HepG2 (cell line): ENCODE measurements around the gene TBX5. TPM values are rescaled to one million over a fixed set of nuclear protein-coding genes. Genes with fewer than 3 reads are reported as not detected.

Experiments
- ATAC-seq: fragments of 200-7000 bp; cut with Tn5 transposase; 3 replicates; pipeline ENCODE4 v1.9.1; 2020; ENCODE audit warnings: mild to moderate bottlenecking, moderate library complexity
- BruUV-seq: library from RNA; stranded (reverse); fragments of 400-500 nt; replicated peaks from 2 replicates; lab custom pipeline; 2021; lab: Mats Ljungman, UMichigan
- CTCF ChIA-PET: fragments of 300-600 bp; formaldehyde crosslinking; extraction: SDS; loops from one replicate; lab custom pipeline; 2021; ENCODE audit warnings: low total read pairs, inconsistent platforms, low intra/inter-chr PET ratio; lab: Yijun Ruan, JAX
- POLR2A ChIA-PET: fragments of 350-600 bp; sonication (Branson Sonifier 250); formaldehyde crosslinking; loops from one replicate; lab custom pipeline; 2020; ENCODE audit warnings: antibody characterized with exemption, inconsistent platforms; lab: Yijun Ruan, JAX
- DNase-seq: peaks from one replicate; pipeline ENCODE4 v3.0.0-alpha.2; 2015; ENCODE audit warnings: low spot score
- FAIRE-seq: peaks from 3 replicates; lab custom pipeline; 2011; peaks lifted over from hg19 to GRCh38; lab: Jason Lieb, UNC
- H2AFZ ChIP-seq: one replicate; pipeline ENCODE4 v1.6.1; 2011; ENCODE audit warnings: low read length, inconsistent platforms
- H3K27ac ChIP-seq: fragments of 300-600 bp; 3 replicates; pipeline ENCODE4 v1.8.0; 2011; ENCODE audit warnings: mixed run types, mild to moderate bottlenecking, mixed read lengths, low read length, inconsistent platforms; ENCODE audit not compliant: insufficient read depth; ENCODE audit errors: extremely low read length
- H3K27me3 ChIP-seq, 2 experiments: fragments of 200-600 bp in 1 of 2; 2 replicates in 1 of 2; 3 replicates in 1 of 2; pipeline versions ENCODE4 v1.6.0 to v1.8.0; 2011; ENCODE audit warnings: low read length in 2 of 2, mild to moderate bottlenecking in 2 of 2, moderate library complexity in 2 of 2, inconsistent platforms in 1 of 2; ENCODE audit not compliant: insufficient read depth in 2 of 2, control insufficient read depth in 1 of 2
- H3K36me3 ChIP-seq, 2 experiments: fragments of 200-600 bp in 1 of 2; replicated peaks in 1 of 2; 2 replicates in 1 of 2; 3 replicates in 1 of 2; pipeline versions ENCODE4 v1.5.1 to v1.8.0; 2011; ENCODE audit warnings: low read length in 2 of 2, inconsistent platforms in 1 of 2; ENCODE audit not compliant: insufficient read depth in 2 of 2, control insufficient read depth in 1 of 2
- H3K4me1 ChIP-seq: 2 replicates; pipeline ENCODE4 v1.5.1; 2012; ENCODE audit warnings: low read length, inconsistent platforms; ENCODE audit not compliant: insufficient read depth
- H3K4me2 ChIP-seq: 2 replicates; pipeline ENCODE4 v1.6.0; 2011; ENCODE audit warnings: low read depth, low read length, inconsistent platforms
- H3K4me3 ChIP-seq, 3 experiments: fragments of 200-600 bp in 1 of 3; sonication (generic), shearing (Covaris generic) in 1 of 3; replicated peaks in 1 of 3; 2 replicates each; pipeline ENCODE4 v1.5.1; 2011 to 2016; ENCODE audit warnings: low read length in 3 of 3, inconsistent platforms in 2 of 3, low read depth in 2 of 3, mild to moderate bottlenecking in 2 of 3, control low read depth in 1 of 3, mixed read lengths in 1 of 3; ENCODE audit not compliant: insufficient read depth in 1 of 3
- H3K79me2 ChIP-seq: one replicate; pipeline ENCODE4 v1.6.1; 2011; ENCODE audit warnings: low read length, inconsistent platforms; ENCODE audit not compliant: insufficient read depth
- H3K9ac ChIP-seq: 2 replicates; pipeline ENCODE4 v1.6.0; 2011; ENCODE audit warnings: mild to moderate bottlenecking, low read depth, low read length, inconsistent platforms; ENCODE audit not compliant: insufficient read depth
- H3K9me3 ChIP-seq: 2 replicates; pipeline ENCODE4 v1.5.1; 2012; ENCODE audit warnings: mild to moderate bottlenecking, low read length
- H4K20me1 ChIP-seq: 2 replicates; pipeline ENCODE4 v1.6.0; 2011; ENCODE audit warnings: inconsistent platforms, mild to moderate bottlenecking, low read length, moderate library complexity; ENCODE audit not compliant: insufficient read depth
- ARID2 ChIP-seq: sonication (generic); formaldehyde crosslinking; IDR thresholded peaks from 2 replicates; pipeline ENCODE4 v1.8.1; 2022; ENCODE audit warnings: mild to moderate bottlenecking, missing genetic modification reagents, borderline replicate concordance
- HMGA1 ChIP-seq: sonication (generic); formaldehyde crosslinking; conservative IDR thresholded peaks from 2 replicates; pipeline ENCODE4 v1.4.0; 2020; ENCODE audit warnings: missing genetic modification reagents
- HOXA7 ChIP-seq: sonication (generic); formaldehyde crosslinking; IDR thresholded peaks from 2 replicates; pipeline ENCODE4 v1.8.1; 2022; ENCODE audit warnings: mild to moderate bottlenecking, missing genetic modification reagents, moderate library complexity
- PRDM4 ChIP-seq: sonication (generic); formaldehyde crosslinking; IDR thresholded peaks from 2 replicates; pipeline ENCODE4 v1.9.0; 2021; ENCODE audit warnings: missing genetic modification reagents, borderline replicate concordance
- RARA ChIP-seq: IDR thresholded peaks from 2 replicates; pipeline ENCODE4 v1.6.1; 2016; ENCODE audit warnings: missing genetic modification reagents, missing compliant biosample characterization
- RFXANK ChIP-seq: IDR thresholded peaks from 2 replicates; pipeline ENCODE4 v1.6.1; 2016
- SNAPC2 ChIP-seq: sonication (generic); formaldehyde crosslinking; IDR thresholded peaks from 2 replicates; pipeline ENCODE4 v1.8.1; 2022; ENCODE audit warnings: mild to moderate bottlenecking, missing genetic modification reagents
- TGIF2 ChIP-seq: IDR thresholded peaks from 2 replicates; pipeline ENCODE4 v1.6.1; 2016; ENCODE audit warnings: control low read depth, missing compliant biosample characterization
- ZBTB1 ChIP-seq: sonication (generic); formaldehyde crosslinking; IDR thresholded peaks from 2 replicates; pipeline ENCODE4 v1.4.0; 2020; ENCODE audit warnings: missing genetic modification reagents, borderline replicate concordance
- ZFP36L2 ChIP-seq: sonication (generic); formaldehyde crosslinking; IDR thresholded peaks from 2 replicates; pipeline ENCODE4 v1.4.0; 2020; ENCODE audit warnings: missing genetic modification reagents
- ZNF333 ChIP-seq: sonication (generic); formaldehyde crosslinking; IDR thresholded peaks from 2 replicates; pipeline ENCODE4 v1.4.0; 2020; ENCODE audit warnings: mild to moderate bottlenecking, missing genetic modification reagents, borderline replicate concordance
- ZNF562 ChIP-seq: sonication (generic); formaldehyde crosslinking; IDR thresholded peaks from 2 replicates; pipeline ENCODE4 v1.8.0; 2022; ENCODE audit warnings: missing genetic modification reagents, borderline replicate concordance
- ZNF740 ChIP-seq: sonication (generic); formaldehyde crosslinking; IDR thresholded peaks from 2 replicates; pipeline ENCODE4 v1.4.0; 2020; ENCODE audit warnings: missing genetic modification reagents
- WGBS: methylation state at CpG from one replicate; pipeline ENCODE4 v1.1.6; 2017; ENCODE audit warnings: low lambda C conversion rate; 5-methylcytosine and 5-hydroxymethylcytosine counted together
- in situ Hi-C: cut with HindIII; loops from 2 replicates; pipeline ENCODE4 v1.10.0; 2017; ENCODE audit warnings: low pct_unique_long_range_greater_than_20kb; ENCODE audit not compliant: extremely low pct_ligation_motif_present
- intact Hi-C: fragments of 100-400 bp; cut with micrococcal nuclease; formaldehyde crosslinking; loops from one replicate; pipeline ENCODE4 v1.10.0; 2022; ENCODE audit not compliant: unreplicated experiment
- polyA plus RNA-seq, 8 experiments: library from polyadenylated mRNA; depleted of rRNA in 3 of 8; stranded (reverse) in 7 of 8; unstranded in 1 of 8; fragments of >200 nt; fragmentation: Illumina TruSeq in 4 of 8; extraction: Trizol in 4 of 8; gene quantifications; 2 replicates each; pipeline versions ENCODE4 v1.2.1 to v1.2.3, GENCODE V29; 2011 to 2016; ENCODE audit warnings: low read depth in 4 of 8, missing spikeins in 1 of 8, mixed read lengths in 1 of 8; ENCODE audit not compliant: insufficient read depth in 1 of 8
- total RNA-seq, 5 experiments: library from RNA; depleted of rRNA; stranded (reverse); fragments of >200 nt; fragmentation: Illumina TruSeq; extraction: Trizol; gene quantifications; 2 replicates each; pipeline ENCODE4 v1.2.3, GENCODE V29; 2016; ENCODE audit warnings: low read depth in 1 of 5
- TF ChIP-seq, protein P1 (sequence below): sonication (generic); formaldehyde crosslinking; IDR thresholded peaks from 2 replicates; pipeline ENCODE4 v1.5.0; 2020; ENCODE audit warnings: missing genetic modification reagents

The TBX5 gene
- total and polyA plus RNA-seq, 2 of the 13 experiments (the other 11 are each of a cell fraction or from before 2014, with no cell fraction given): not detected

DNA sequence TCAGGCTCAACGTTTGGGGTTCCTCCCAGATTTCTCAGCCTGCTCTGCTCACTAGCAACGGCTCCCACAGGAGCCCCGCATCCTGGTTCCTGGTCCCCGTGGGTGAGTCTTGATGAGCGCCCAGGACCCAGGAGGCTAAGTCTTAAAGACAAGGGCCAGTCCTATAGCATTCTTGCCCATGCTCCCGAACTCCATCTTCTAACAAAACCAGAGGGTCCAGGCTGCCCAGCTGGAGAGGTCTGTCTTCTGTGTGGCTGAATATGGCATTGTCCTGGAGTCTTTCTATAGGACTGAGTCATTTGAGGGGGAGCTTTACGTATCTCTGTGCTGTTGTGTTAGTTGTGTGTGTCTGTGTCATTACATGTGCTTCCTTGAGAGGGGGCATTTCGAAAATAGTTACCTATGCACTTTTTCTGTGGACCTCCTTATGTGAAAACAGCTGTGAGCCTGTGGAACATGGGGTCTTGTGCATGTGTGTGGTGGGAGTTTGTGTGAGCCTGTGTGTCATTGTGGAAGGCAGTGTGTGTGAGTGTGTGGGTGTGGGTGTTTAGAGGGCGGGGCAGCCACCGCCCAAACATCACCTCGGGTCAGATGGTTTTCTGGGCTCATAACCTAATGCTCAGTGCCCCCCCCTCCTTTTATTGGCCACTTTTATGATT is 9.1 kb upstream of the TBX5 start (continued):
- TF ChIP-seq PRDM4 (CRISPR knock-in tag): no peak
- no peak for TF ChIP-seq RFXANK (CRISPR knock-in tag)
- TF ChIP-seq ZNF740 (CRISPR knock-in tag): no peak
- no peak for TF ChIP-seq SNAPC2 (CRISPR knock-in tag)
- no peak for TF ChIP-seq ZNF333
- no peak for TF ChIP-seq ZNF562

- no TSS peak for BruUV-seq
- Histone ChIP-seq H3K4me1 (no peaks in the 10 kb centered on the region), H3K9ac (no peak overlapping the region), H3K36me3 (no peaks in the 10 kb centered on the region), H2AFZ (no peak overlapping the region), H3K4me2 (no peak overlapping the region), H3K79me2 (no peaks in the 10 kb centered on the region), H3K27ac (no peak overlapping the region), H3K27me3 (peaks cover 2 to 75% of the 10 kb centered on the region in 2 experiments; a peak in 4 of 5 replicates), H3K9me3 (no peaks in the 10 kb centered on the region), H3K4me3 (no peak overlapping the region), H4K20me1 (no peaks in the 10 kb centered on the region)
- FAIRE-seq (no peak), DNase-seq (no peak), ATAC-seq (no peak; the same call in 2 of the 3 replicates)
- CTCF ChIA-PET: no interaction called here
- intact Hi-C loops (no loop called here), in situ Hi-C loops (no loop called here)
- 25% methylated on average over 21 of the region's 48 CpGs for WGBS
- POLR2A ChIA-PET: no interaction called here
- TF ChIP-seq HOXA7 (CRISPR knock-in tag) (no peak), TGIF2 (no peak), RARA (CRISPR knock-in tag) (no peak), ARID2 (no peak), HMGA1 (CRISPR knock-in tag) (no peak), ZBTB1 (CRISPR knock-in tag) (no peak), ZNF562 (no peak), ZFP36L2 (no peak)
- TF ChIP-seq, protein P1, sequence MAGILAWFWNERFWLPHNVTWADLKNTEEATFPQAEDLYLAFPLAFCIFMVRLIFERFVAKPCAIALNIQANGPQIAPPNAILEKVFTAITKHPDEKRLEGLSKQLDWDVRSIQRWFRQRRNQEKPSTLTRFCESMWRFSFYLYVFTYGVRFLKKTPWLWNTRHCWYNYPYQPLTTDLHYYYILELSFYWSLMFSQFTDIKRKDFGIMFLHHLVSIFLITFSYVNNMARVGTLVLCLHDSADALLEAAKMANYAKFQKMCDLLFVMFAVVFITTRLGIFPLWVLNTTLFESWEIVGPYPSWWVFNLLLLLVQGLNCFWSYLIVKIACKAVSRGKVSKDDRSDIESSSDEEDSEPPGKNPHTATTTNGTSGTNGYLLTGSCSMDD: no peak
Measured at GRCh38 chr12:114414031-114414865, 8.3 kb upstream of the TBX5 start.
